Fibroblast of upper back skin (primary cell): ENCODE data around the gene REL.
"Not testable (repeated sequence)": the region's sequence is repeated elsewhere in the genome, so short reads cannot be mapped to it uniquely, and the experiment has no call there.

Experiments used
- DNase-seq: peaks from one replicate; pipeline ENCODE4 v3.0.0-alpha.2; 2013

Gene REL

GRCh38 chr2:60868589-60869273, 12.6 kb upstream of the REL start:
- DNase-seq: no peak

DNA sequence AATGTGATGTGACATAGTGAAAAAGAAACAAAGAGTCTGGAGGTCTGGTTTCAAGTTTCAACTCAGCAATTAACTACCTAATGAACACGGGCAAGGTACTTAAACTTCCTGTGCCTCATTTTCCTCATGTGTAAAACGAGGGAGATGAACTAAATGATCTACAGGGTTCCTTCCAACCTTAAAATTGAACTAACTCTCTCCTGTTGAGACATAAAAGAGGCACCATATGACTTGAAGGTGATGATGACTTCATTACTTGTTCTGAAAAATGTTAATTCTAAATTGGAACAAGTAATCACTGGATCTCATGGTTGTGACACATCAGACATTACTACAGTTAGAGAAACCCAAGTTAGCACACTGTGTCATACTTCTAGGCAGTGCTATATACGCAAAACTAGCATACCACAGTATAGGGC, 8.9 kb upstream of the REL start:
- no peak for DNase-seq

DNA sequence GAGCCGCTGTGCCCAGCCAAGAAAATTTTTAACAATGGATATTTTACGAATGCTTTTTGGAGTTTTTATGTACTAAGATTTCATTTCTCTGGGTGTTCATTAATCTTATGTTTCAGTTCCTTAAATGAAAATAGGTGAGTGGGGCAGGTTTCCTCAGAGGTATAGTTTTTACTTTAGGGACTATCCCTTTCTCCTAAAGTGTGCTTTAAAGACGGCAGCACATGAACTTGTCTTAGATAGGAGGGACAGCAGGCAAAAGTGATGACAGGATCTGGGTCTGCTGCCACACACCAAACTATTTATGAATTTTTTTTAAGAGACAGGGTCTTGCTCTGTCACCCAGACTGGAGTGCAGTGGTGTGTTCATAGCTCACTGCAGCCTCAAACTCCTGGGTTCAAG, 8.0 kb upstream of the REL start:
- DNase-seq: no peak

GRCh38 chr2:60875520-60875919, 5.9 kb upstream of the REL start:
- DNase-seq: no peak

DNA sequence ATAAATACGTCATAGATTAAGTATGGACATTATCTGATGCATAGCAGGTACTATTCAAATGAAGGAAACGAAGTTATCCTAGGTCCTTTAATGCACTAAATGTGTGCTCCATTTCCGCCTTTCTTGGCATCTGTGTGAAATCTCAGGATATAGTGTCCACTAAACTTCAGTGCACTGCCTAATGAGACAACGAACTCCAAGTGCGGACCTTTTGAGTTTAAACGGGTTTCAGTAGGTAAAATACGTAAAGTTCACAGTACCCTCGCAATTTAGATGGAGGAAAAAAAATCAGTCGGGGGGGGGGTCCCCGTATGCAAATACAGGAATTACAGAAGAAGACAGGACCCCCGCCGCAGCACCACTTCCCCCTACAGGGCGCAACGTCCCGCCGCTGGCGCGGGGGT, 729 bp upstream of the REL start:
- DNase-seq: no peak

DNA sequence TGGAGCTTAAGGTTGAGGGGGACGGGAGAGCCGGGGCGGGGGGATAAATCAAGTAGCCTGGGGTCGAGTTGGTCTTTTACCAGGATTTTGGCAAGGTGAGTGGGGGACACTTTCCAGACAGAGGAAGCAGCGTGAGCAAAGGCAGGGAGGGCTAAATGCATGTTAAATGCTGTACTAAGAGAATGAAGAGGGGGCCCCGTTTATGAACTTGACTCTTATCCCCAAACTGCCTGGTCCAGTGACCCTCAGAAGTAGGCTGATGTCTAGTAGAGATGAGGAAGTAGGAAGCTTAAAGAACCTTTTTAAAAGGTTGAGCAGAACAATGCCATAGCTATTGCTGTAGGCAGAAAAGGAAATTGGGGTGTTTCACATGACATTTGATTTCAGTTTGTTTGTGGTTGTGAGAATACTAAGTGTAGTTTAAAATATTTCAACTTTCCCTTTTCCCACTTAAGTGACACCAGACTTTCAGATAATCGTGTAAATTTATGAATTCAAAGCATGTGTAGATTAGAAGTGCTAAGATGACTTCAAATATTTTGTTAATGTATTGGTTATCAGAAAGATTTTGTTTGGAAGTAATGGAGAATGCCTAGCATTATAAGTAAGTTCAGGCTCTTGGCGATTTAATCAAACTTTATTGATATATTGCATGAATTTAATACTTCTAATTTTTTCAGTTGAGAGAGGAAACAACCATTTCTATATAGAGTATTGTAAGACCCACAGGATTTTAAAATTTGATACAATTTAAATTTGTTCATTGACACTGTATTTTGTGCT, 1.8 kb downstream of the REL start:
- no peak for DNase-seq

GRCh38 chr2:60883896-60884295, 2.5 kb downstream of the REL start:
- DNase-seq: no peak

DNA sequence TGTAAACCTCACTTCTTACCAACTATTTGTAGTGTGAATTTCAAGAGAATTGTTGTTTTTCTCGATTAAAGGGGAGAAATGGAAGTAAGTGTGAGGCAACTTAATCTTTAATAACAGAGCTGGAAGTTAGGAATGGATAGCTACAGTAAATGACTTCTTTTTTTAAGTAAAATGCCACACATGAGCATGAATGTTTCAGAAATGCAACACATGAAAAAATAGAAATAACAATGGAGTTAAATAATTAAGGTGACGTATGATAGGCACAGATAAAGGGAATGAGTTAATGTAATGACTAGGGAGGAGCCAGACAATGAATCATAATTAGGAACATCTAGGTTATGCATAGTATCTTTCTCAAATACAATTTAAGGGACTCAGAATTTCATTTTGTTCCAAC, 3.4 kb downstream of the REL start:
- peak; percentile 5 for DNase-seq

- no peak for DNase-seq
These were observed 4.3 kb downstream of the REL start for GRCh38 chr2:60885683-60886082.

DNA sequence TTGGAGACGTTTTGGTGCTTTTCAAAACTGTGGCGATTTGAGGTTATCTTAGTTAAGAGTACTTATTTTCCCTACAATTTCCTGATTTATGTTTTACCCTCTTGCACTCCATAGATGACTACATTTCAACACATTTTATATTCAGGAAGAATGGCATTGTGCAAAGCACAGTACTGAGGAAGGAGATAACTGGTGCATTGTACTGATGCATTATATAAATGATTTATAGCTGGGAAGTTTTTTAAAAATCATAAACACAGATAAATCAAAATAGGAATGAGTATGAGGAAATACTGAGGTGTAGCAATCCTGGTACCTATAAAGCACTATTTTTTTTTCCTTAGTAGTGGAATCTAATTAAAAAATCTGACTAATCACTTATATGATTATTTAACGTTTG, 5.6 kb downstream of the REL start:
- DNase-seq: no peak

- no peak for DNase-seq
These were observed 7.5 kb downstream of the REL start for GRCh38 chr2:60888853-60889252.

DNA sequence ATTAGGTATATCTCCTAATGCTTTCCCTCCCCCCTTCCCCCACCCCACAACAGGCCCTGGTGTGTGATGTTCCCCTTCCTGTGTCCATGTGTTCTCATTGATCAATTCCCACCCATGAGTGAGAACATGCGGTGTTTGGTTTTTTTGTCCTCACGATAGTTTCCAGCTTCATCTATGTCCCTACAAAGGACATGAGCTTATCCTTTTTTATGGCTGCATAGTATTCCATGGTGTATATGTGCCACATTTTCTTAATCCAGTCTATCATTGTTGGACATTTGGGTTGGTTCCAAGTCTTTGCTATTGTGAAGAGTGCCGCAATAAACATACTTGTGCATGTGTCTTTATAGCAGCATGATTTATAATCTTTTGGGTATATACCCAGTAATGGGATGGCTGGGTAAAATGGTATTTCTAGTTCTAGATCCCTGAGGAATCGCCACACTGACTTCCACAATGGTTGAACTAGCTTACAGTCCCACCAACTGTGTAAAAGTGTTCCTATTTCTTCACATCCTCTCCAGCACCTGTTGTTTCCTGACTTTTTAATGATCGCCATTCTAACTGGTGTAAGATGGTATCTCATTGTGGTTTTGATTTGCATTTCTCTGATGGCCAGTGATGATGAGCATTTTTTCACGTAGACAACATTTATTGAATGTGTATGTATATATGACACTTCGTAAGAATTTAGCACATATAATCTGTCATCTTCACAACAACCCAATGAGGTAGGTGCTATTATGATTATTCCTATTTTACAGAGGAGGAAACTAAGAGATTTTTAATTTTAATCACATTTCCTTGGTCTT, 8.4 kb downstream of the REL start:
- not testable (repeated sequence) for DNase-seq

DNA sequence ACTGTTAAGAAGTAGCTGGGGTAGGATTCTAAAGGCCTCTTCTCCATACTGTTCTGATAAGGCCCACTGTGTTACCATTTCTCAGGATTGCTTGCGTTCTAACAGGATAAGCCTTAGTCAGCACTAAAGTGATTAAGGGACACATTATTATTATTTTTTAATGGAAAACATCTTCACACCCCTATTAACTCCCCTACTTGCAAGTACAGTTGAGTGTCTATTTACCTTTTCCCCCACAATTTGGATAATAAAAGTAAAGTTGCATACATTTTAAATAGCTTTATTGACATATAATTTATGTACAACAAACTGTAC, 9.0 kb downstream of the REL start:
- DNase-seq: no peak

GRCh38 chr2:60891180-60891579, 9.8 kb downstream of the REL start:
- DNase-seq: no peak

GRCh38 chr2:60898567-60898966, 17.2 kb downstream of the REL start:
- DNase-seq: no peak

DNA sequence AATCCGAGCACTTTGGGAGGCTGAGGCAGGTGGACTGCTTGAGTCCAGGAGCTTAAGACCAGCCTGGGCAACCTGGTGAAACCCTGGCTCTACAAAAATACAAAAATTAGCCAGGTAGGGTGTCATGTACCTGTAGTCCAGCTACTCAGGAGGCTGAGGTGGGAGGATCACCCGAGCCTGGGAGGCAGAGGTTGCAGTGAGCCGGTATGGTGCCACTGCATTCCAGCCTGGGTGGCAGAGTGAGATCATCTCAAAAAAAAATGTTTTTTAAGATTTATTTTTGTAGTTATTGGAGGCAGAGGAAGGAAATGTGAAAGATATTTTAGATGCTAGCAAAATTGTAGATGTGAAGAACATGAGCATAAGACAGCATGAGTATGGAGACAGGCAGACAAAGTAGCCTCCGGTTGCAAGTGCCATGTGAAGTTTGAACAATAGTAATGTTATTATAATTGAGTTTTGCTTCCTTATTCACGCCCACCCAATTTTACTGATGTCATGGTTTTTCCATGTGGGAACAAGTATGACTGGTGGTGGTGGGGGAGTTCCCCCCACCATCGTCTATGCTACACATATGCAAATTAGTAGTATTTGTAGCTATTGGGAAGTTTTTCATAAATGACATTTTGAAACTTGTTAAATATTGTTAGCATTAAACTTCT, 18.0 kb downstream of the REL start:
- DNase-seq: no peak

DNA sequence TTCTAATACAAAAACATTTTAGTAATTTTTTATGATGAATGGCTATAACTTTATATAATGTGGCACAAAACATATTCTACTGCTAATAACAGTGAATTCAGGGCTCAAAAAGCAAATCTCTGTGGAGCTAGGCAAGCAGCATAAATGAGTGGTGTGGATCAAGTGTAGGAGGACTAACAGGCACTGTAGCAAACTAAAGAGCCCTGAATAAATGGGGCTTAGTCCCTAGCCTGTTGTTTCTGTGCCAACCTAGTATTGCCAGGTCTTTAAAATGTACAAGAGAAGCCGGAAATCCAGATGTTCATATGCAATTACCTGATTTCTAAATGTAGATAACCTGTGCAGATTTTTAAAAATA, 18.5 kb downstream of the REL start:
- no peak for DNase-seq

- not testable (repeated sequence) for DNase-seq
These were observed 19.9 kb downstream of the REL start for GRCh38 chr2:60901296-60901695.

DNA sequence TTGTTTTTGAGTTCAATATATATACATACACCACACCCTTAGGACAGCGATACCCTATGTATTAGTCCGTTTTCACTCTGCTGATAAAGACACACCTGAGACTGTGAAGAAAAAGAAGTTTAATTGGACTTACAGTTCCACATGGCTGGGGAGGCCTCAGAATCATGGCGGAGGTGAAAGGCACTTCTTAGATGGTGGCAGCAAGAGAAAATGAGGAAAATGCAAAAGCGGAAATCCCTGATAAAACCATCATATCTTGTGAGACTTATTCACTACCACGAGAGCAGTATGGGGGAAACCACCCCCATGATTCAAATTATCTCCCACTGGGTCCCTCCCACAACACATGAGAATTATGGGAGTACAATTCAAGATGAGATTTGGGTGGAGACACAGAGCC, 24.5 kb downstream of the REL start:
- DNase-seq: not testable (repeated sequence)

- no peak for DNase-seq
These were observed 25.0 kb downstream of the REL start for GRCh38 chr2:60906395-60906794.

DNA sequence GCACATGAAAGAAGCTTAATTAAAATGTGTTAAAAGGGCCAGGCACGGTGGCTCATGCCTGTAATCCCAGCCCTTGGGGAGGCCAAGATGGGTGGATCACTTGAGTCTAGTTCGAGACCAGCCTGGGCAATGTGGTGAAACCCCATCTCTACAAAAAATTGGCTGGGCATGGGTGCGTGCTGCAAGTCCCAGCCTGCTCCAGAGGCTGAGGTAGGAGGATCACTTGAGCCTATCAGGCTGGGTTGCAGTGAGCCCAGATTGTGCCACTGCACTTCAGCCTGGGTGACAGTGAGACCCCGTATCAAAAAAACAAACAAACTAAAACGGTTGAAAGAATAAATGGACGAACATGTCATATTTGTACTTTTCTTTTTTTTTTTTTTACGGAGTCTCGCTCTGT, 26.0 kb downstream of the REL start:
- no peak for DNase-seq

GRCh38 chr2:60925994-60926740, 44.8 kb downstream of the REL start:
- peak; percentile 9 for DNase-seq
